ENCODE results near the gene PDE4A. TPM values are rescaled to one million over a fixed set of nuclear protein-coding genes. Genes with fewer than 3 reads are reported as not detected.

Gene PDE4A
- total RNA-seq, 4 donors from 2014 or later = 3.3 to 7.2 (median 5.1) TPM

GRCh38 chr19:10431254-10431942, 11.1 kb downstream of the PDE4A start:
- Histone ChIP-seq H3K4me3 (peak overlapping the region; percentile 54 to 64 (median 59)), H3K9me3 (no peaks in the 10 kb centered on the region), H3K27ac (peak overlapping the region; percentile 75 to 87 (median 79)), H3K36me3 (no peaks in the 10 kb centered on the region), H3K4me1 (peaks cover 3 to 25% (median 21%) of the 10 kb centered on the region in 4 donors), H3K27me3 (no peaks in the 10 kb centered on the region)
- TF ChIP-seq POLR2A (IDR thresholded peaks at IDR 0.05) (no peak), CTCF (IDR thresholded peaks at IDR 0.05) (peak in 1 of 6 experiments; percentile 5)
- DNase-seq = peak in 2 of 3 donors; percentile 70 to 80

- Histone ChIP-seq H3K4me1 (peaks cover 3 to 25% (median 21%) of the 10 kb centered on the region in 4 donors), H3K4me3 (peak overlapping the region; percentile 54 to 64 (median 59)), H3K27ac (peak overlapping the region; percentile 75 to 87 (median 79)), H3K9me3 (no peaks in the 10 kb centered on the region), H3K36me3 (no peaks in the 10 kb centered on the region), H3K27me3 (no peaks in the 10 kb centered on the region)
- DNase-seq = peak; percentile 73 to 90 (median 77)
- TF ChIP-seq CTCF (IDR thresholded peaks at IDR 0.05) = no peak
- TF ChIP-seq POLR2A (IDR thresholded peaks at IDR 0.05) = no peak
These were observed 11.8 kb downstream of the PDE4A start for GRCh38 chr19:10431943-10432735.

DNA sequence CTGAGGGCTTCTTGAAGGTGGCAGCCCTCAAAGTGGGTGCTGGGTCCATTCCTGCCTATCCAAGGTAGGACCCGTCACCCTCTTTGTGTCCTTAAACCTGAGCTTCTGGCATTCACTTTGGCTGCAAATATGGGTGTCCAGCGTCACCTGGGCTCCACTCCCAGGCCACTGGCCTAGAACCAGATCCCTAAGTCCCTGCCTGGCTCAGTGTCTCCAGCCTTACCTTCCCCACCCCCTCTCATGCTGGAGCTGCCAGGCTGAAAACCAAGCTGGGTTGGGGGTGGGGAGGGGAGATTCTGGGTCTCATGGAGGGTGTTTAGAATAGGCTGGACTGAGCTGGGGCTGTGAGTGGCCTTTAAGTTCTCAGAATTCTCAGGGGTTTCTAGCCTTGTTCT, 12.4 kb downstream of the PDE4A start:
- Histone ChIP-seq H3K4me3 (peak overlapping the region; percentile 54 to 64 (median 59)), H3K4me1 (peaks cover 3 to 25% (median 20%) of the 10 kb centered on the region in 4 donors), H3K9me3 (no peaks in the 10 kb centered on the region), H3K27me3 (no peaks in the 10 kb centered on the region), H3K27ac (peak overlapping the region; percentile 75 to 87 (median 79)), H3K36me3 (no peaks in the 10 kb centered on the region)
- DNase-seq = no peak
- TF ChIP-seq CTCF (IDR thresholded peaks at IDR 0.05) (no peak), POLR2A (IDR thresholded peaks at IDR 0.05) (no peak)

DNA sequence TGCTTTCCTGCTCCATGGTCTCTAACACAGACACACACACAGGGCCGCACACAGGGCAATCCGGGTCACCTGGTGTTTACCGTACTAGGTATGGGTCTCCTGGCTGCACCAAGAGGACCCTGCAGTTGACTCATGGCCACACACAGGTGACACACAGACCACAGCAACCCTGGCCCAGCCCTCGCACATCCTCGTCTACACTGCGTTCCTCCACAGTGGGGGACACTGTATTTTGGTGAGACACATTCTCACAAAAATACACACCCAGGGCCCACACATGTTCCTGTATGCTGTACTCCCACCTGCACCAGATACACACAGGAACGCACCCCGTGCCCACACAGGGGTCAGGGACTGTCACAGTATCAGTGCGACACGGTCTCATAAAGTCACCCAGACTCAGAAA, 12.8 kb downstream of the PDE4A start:
- no peak for TF ChIP-seq CTCF (IDR thresholded peaks at IDR 0.05)
- no peak for TF ChIP-seq POLR2A (IDR thresholded peaks at IDR 0.05)
- Histone ChIP-seq H3K27ac (peak overlapping the region in 2 of 4 donors; percentile 75 to 87), H3K36me3 (no peaks in the 10 kb centered on the region), H3K4me1 (peaks cover 3 to 25% (median 20%) of the 10 kb centered on the region in 4 donors), H3K27me3 (no peaks in the 10 kb centered on the region), H3K9me3 (no peaks in the 10 kb centered on the region), H3K4me3 (peak overlapping the region in 1 of 4 donors; percentile 64)
- no peak for DNase-seq

DNA sequence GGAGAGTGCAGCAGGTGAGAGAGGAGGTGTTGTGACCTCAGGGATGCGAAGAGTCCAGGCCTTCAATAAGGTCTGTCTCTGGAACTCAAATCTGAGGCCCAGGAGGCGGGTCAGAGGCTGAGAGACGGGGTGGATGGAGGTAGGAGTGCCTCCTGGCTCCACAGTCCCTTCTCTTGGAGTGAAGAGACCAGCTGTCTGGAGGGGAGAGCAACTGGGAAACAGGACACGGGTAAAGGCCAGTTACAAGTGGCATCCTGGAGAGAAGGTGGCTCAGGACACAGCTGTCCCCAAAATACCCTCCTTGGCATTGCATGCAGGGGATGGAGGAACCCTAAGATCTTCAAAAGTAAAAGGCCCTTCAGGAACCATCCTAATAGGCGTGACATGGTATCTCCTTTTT, 19.2 kb downstream of the PDE4A start:
- no peak overlapping the region for H3K4me3 ChIP-seq
- TF ChIP-seq CTCF (IDR thresholded peaks at IDR 0.05) = no peak
- TF ChIP-seq POLR2A (IDR thresholded peaks at IDR 0.05) = no peak
- no peaks in the 10 kb centered on the region for H3K4me1 ChIP-seq
- no peaks in the 10 kb centered on the region for H3K27me3 ChIP-seq
- no peaks in the 10 kb centered on the region for H3K9me3 ChIP-seq
- DNase-seq = no peak
- no peak overlapping the region for H3K27ac ChIP-seq
- H3K36me3 ChIP-seq = no peaks in the 10 kb centered on the region
